Vagina (tissue), 2 donors: ENCODE results near the gene BRD3. TPM values are rescaled to one million over a fixed set of nuclear protein-coding genes. Genes with fewer than 3 reads are reported as not detected.

Source experiments
- DNase-seq, 2 donors: peaks; one replicate each; pipeline ENCODE4 v3.0.0-alpha.2; 2017; ENCODE audit errors: extremely low spot score in 2 of 2
- H3K27ac ChIP-seq: fragments of 200-600 bp; sonication (generic); one replicate; pipeline ENCODE4 v1.5.1; 2019
- H3K27me3 ChIP-seq: fragments of 200-600 bp; sonication (generic); one replicate; pipeline ENCODE4 v1.5.1; 2019
- H3K36me3 ChIP-seq, 2 donors: fragments of 200-600 bp; sonication (generic); one replicate each; pipeline ENCODE4 v1.5.1; 2017 to 2019
- H3K4me1 ChIP-seq: fragments of 200-600 bp; sonication (generic); one replicate; pipeline ENCODE4 v1.5.1; 2019
- H3K4me3 ChIP-seq, 2 donors: fragments of 200-600 bp; sonication (generic); 1 replicate in 1 of 2; 2 replicates in 1 of 2; pipeline ENCODE4 v1.5.1; 2016 to 2019
- H3K9me3 ChIP-seq: fragments of 200-600 bp; sonication (generic); one replicate; pipeline ENCODE4 v1.5.1; 2019
- POLR2A ChIP-seq, 2 donors: fragments of 450-650 bp; IDR thresholded peaks; one replicate each; pipeline ENCODE4 v1.6.1; 2017; ENCODE audit warnings: antibody characterized with exemption in 2 of 2, mild to moderate bottlenecking in 2 of 2, moderate library complexity in 2 of 2
- POLR2AphosphoS5 ChIP-seq, 2 donors: sonication (generic); formaldehyde crosslinking; IDR thresholded peaks; one replicate each; pipeline ENCODE4 v1.9.0; 2017; ENCODE audit warnings: antibody characterized with exemption in 2 of 2, mild to moderate bottlenecking in 2 of 2, low read depth in 1 of 2; ENCODE audit not compliant: insufficient read depth in 1 of 2
- intact Hi-C: fragments of 100-400 bp; cut with DNase I; formaldehyde crosslinking; loops from one replicate; pipeline ENCODE4 v1.15.1; 2023
- total RNA-seq: library from RNA; depleted of rRNA; stranded (reverse); fragments of >200 nt; gene quantifications from one replicate; pipeline ENCODE4 v1.2.3, GENCODE V29; 2016
- TF ChIP-seq, protein P1 (sequence below), 3 experiments: fragments of 450-650 bp in 2 of 3; fragments of 200-600 bp in 1 of 3; sonication (generic) in 1 of 3; IDR thresholded peaks; one replicate each; pipeline ENCODE4 v1.5.1; 2017 to 2019; ENCODE audit warnings: antibody characterized with exemption in 3 of 3, mild to moderate bottlenecking in 2 of 3, moderate library complexity in 2 of 3

The BRD3 gene
- total RNA-seq, 1 donor from 2014 or later, result 20.4 TPM

DNA sequence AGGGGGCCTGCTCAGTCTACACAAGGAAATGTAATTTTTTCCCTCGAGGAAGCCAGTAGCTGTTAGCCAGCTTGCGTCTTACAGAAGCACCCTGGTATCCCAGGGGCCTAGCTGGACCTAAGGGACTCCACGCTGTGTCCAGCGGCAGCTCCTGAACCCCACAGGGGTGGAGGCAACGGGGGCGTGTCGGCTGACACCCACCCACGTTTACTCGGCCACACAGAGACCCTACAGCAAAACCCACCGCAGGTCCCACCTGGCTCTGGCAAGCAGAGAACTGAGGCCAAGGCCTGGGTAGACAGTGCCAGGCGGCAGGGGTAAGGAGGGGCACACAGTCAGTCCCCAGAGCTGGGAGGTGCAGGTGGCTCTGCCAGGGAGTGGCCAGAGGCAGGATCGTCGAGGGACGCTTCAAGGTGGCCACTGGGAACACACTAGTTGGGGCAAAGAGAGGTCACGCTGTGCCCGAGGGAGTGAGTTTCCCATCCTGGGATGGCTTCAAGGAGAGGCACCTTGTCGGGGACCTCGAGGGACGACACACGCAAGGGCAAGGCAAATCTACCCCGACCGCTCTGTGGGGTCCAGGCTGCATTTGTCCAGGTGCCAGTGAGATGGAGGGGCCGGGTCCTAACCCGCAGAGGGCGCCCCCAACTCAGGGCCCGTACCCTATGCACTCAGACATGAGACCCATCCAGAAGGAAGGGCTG, 21.8 kb downstream of the BRD3 start:
- peaks cover 0 to 81% of the 10 kb centered on the region in 2 donors for H3K36me3 ChIP-seq
- H3K9me3 ChIP-seq, result no peaks in the 10 kb centered on the region
- no peak for DNase-seq
- no peaks in the 10 kb centered on the region for H3K27me3 ChIP-seq
- H3K4me3 ChIP-seq, result no peak overlapping the region
- H3K4me1 ChIP-seq, result no peaks in the 10 kb centered on the region
- TF ChIP-seq, protein P1, sequence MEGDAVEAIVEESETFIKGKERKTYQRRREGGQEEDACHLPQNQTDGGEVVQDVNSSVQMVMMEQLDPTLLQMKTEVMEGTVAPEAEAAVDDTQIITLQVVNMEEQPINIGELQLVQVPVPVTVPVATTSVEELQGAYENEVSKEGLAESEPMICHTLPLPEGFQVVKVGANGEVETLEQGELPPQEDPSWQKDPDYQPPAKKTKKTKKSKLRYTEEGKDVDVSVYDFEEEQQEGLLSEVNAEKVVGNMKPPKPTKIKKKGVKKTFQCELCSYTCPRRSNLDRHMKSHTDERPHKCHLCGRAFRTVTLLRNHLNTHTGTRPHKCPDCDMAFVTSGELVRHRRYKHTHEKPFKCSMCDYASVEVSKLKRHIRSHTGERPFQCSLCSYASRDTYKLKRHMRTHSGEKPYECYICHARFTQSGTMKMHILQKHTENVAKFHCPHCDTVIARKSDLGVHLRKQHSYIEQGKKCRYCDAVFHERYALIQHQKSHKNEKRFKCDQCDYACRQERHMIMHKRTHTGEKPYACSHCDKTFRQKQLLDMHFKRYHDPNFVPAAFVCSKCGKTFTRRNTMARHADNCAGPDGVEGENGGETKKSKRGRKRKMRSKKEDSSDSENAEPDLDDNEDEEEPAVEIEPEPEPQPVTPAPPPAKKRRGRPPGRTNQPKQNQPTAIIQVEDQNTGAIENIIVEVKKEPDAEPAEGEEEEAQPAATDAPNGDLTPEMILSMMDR (IDR thresholded peaks at IDR 0.05), result no peak
- TF ChIP-seq POLR2AphosphoS5 (IDR thresholded peaks at IDR 0.05; ENCODE audit: insufficient read depth in 1 of 2, low read depth in 1 of 2) (no peak), POLR2A (IDR thresholded peaks at IDR 0.05) (no peak)
- intact Hi-C loops, result no loop called here
- no peak overlapping the region for H3K27ac ChIP-seq

DNA sequence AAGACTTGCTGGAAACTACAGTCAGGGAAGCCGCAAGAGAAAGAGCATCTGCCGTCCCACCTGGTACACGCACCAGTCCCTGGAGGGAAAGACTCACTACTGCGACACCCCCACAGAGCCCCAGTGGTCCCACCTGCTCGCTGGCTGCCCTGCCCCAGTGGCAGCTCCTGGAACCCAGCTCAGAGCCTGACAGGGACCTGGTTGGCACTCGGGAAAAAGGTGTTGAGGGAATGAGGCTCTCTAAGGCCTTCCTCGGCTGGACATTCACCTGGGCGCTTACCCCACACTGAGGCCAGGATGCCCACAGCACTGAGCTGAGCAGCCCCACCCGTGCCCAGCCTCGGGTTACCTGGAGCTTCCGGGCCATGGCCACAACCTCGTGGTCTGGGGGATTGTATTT, 22.9 kb downstream of the BRD3 start:
- H3K4me3 ChIP-seq, result no peak overlapping the region
- intact Hi-C loops, result no loop called here
- no peak overlapping the region for H3K27ac ChIP-seq
- TF ChIP-seq, protein P1 (IDR thresholded peaks at IDR 0.05), result no peak
- no peak for TF ChIP-seq POLR2AphosphoS5 (IDR thresholded peaks at IDR 0.05; ENCODE audit: insufficient read depth in 1 of 2, low read depth in 1 of 2)
- no peak for TF ChIP-seq POLR2A (IDR thresholded peaks at IDR 0.05)
- peaks cover 0 to 77% of the 10 kb centered on the region in 2 donors for H3K36me3 ChIP-seq
- H3K9me3 ChIP-seq, result no peaks in the 10 kb centered on the region
- H3K4me1 ChIP-seq, result no peaks in the 10 kb centered on the region
- DNase-seq, result no peak
- no peaks in the 10 kb centered on the region for H3K27me3 ChIP-seq

DNA sequence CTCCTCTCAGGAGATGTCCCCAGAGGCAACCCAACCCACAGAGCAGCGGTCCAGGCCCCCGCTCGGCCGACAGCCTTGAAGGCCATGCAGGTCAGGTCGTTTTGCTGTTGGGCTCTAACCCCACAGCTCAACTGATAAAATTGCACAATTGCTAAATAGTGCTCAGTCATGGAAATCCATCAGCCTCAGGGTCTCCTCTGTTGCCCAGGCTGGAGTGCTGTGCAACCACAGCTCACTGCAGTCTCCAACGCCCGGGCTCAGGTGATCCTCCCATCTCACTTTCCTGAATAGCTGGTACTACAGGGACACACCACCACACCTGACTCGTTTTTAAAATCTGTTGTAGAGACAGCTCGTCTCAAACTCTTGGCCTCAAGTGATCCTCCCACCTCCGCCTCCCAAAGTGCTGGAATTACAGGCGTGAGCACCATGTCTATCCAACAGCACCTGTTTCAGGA, 24.3 kb downstream of the BRD3 start:
- peaks cover 0 to 78% of the 10 kb centered on the region in 2 donors for H3K36me3 ChIP-seq

DNA sequence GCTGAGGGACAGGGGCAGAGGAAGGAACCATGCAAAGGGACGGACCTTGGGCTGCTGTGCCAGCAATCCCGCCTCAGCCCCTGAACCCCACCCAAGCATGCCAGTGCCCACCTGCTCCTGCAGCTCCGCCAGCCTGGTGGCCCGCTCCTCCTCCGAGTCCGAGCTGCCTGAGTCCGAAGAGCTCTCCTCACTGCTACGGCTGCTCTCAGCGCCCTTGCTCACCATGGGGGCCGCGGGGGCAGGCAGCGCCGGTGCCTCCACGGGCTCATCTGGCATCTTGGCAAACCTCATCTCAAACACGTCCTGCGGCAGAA, 26.2 kb downstream of the BRD3 start:
- Histone ChIP-seq H3K9me3 (peaks cover 3% of the 10 kb centered on the region), H3K27me3 (no peaks in the 10 kb centered on the region), H3K4me1 (no peaks in the 10 kb centered on the region), H3K27ac (no peak overlapping the region), H3K4me3 (no peak overlapping the region), H3K36me3 (peaks cover 0 to 83% of the 10 kb centered on the region in 2 donors)
- TF ChIP-seq POLR2A (IDR thresholded peaks at IDR 0.05), result no peak
- no peak for TF ChIP-seq POLR2AphosphoS5 (IDR thresholded peaks at IDR 0.05; ENCODE audit: insufficient read depth in 1 of 2, low read depth in 1 of 2)
- TF ChIP-seq, protein P1 (IDR thresholded peaks at IDR 0.05), result no peak
- intact Hi-C loops, result no loop called here
- no peak for DNase-seq

More for the DNA sequence above, 24.3 kb downstream of the BRD3 start:
- H3K4me1 ChIP-seq, result no peaks in the 10 kb centered on the region
- H3K9me3 ChIP-seq, result no peaks in the 10 kb centered on the region
- intact Hi-C loops, result no loop called here
- no peak overlapping the region for H3K4me3 ChIP-seq
- no peaks in the 10 kb centered on the region for H3K27me3 ChIP-seq
- TF ChIP-seq, protein P1 (IDR thresholded peaks at IDR 0.05), result no peak
- TF ChIP-seq POLR2A (IDR thresholded peaks at IDR 0.05), result no peak
- no peak for TF ChIP-seq POLR2AphosphoS5 (IDR thresholded peaks at IDR 0.05; ENCODE audit: insufficient read depth in 1 of 2, low read depth in 1 of 2)
- no peak overlapping the region for H3K27ac ChIP-seq
- no peak for DNase-seq
